H9 (cell line): ENCODE results near the gene NTSR1. TPM values are rescaled to one million over a fixed set of nuclear protein-coding genes. Genes with fewer than 3 reads are reported as not detected.

ENCODE experiments used
- DNase-seq: peaks from one replicate; pipeline ENCODE4 v3.0.0-alpha.2; 2017
- H2AFZ ChIP-seq: one replicate; pipeline ENCODE4 v1.6.1; 2013; ENCODE audit warnings: mild to moderate bottlenecking, low read length, control low read depth, moderate library complexity
- H2AK5ac ChIP-seq: 2 replicates; pipeline ENCODE4 v1.6.1; 2013; ENCODE audit warnings: low read length, control low read depth, mixed read lengths; ENCODE audit not compliant: insufficient read length
- H2BK120ac ChIP-seq: one replicate; pipeline ENCODE4 v1.6.1; 2013; ENCODE audit warnings: low read depth, mild to moderate bottlenecking, low read length, control low read depth, inconsistent platforms; ENCODE audit not compliant: poor library complexity, severe bottlenecking
- H2BK12ac ChIP-seq: 2 replicates; pipeline ENCODE4 v1.6.1; 2013; ENCODE audit warnings: low read length, control low read depth, mixed read lengths, low read depth; ENCODE audit not compliant: insufficient read length
- H2BK15ac ChIP-seq: 2 replicates; pipeline ENCODE4 v1.6.1; 2013; ENCODE audit warnings: low read depth, low read length, control low read depth
- H2BK20ac ChIP-seq: one replicate; pipeline ENCODE4 v1.6.1; 2013; ENCODE audit warnings: low read depth, mild to moderate bottlenecking, low read length, control low read depth, inconsistent platforms; ENCODE audit not compliant: poor library complexity, severe bottlenecking
- H2BK5ac ChIP-seq: 2 replicates; pipeline ENCODE4 v1.6.1; 2013; ENCODE audit warnings: low read length, control low read depth, mixed read lengths; ENCODE audit not compliant: insufficient read length
- H3K14ac ChIP-seq: 2 replicates; pipeline ENCODE4 v1.6.1; 2013; ENCODE audit warnings: low read length, control low read depth; ENCODE audit not compliant: insufficient read depth
- H3K18ac ChIP-seq: 2 replicates; pipeline ENCODE4 v1.6.1; 2013; ENCODE audit warnings: low read depth, mild to moderate bottlenecking, mixed read lengths, low read length, control low read depth; ENCODE audit not compliant: insufficient read length
- H3K23ac ChIP-seq: 2 replicates; pipeline ENCODE4 v1.6.1; 2013; ENCODE audit warnings: low read length, control low read depth, mixed read lengths, low read depth; ENCODE audit not compliant: insufficient read length
- H3K23me2 ChIP-seq: 2 replicates; pipeline ENCODE4 v1.6.1; 2013; ENCODE audit warnings: low read depth, mild to moderate bottlenecking, mixed read lengths, low read length, control low read depth; ENCODE audit not compliant: insufficient read length, poor library complexity, severe bottlenecking
- H3K27ac ChIP-seq: 2 replicates; pipeline ENCODE4 v1.5.1; 2013; ENCODE audit warnings: low read length, control low read depth, mixed read lengths, low read depth; ENCODE audit not compliant: insufficient read length
- H3K27me3 ChIP-seq: 2 replicates; pipeline ENCODE4 v1.6.1; 2013; ENCODE audit warnings: low read length, control low read depth, inconsistent platforms; ENCODE audit not compliant: insufficient read depth
- H3K4ac ChIP-seq: 2 replicates; pipeline ENCODE4 v1.6.1; 2013; ENCODE audit warnings: low read depth, mild to moderate bottlenecking, control low read depth, inconsistent platforms, low read length, moderate library complexity
- H3K4me1 ChIP-seq: 2 replicates; pipeline ENCODE4 v1.6.1; 2013; ENCODE audit warnings: low read length, control low read depth, inconsistent platforms; ENCODE audit not compliant: insufficient read depth
- H3K4me2 ChIP-seq: 2 replicates; pipeline ENCODE4 v1.6.1; 2013; ENCODE audit warnings: low read length, control low read depth, mixed read lengths; ENCODE audit not compliant: insufficient read length, insufficient read depth
- H3K56ac ChIP-seq: 2 replicates; pipeline ENCODE4 v1.6.1; 2013; ENCODE audit warnings: low read depth, mild to moderate bottlenecking, mixed read lengths, low read length, control low read depth; ENCODE audit not compliant: insufficient read length
- H3K79me1 ChIP-seq: 2 replicates; pipeline ENCODE4 v1.6.1; 2013; ENCODE audit warnings: low read depth, mild to moderate bottlenecking, moderate library complexity, low read length, control low read depth, inconsistent platforms; ENCODE audit not compliant: insufficient read depth, poor library complexity, severe bottlenecking
- H3K79me2 ChIP-seq: 2 replicates; pipeline ENCODE4 v1.6.1; 2013; ENCODE audit warnings: low read length, control low read depth, inconsistent platforms; ENCODE audit not compliant: insufficient read depth
- H3K9ac ChIP-seq: 2 replicates; pipeline ENCODE4 v1.6.1; 2013; ENCODE audit warnings: low read length, control low read depth, mixed read lengths; ENCODE audit not compliant: insufficient read length; ENCODE audit errors: extremely low read depth
- H3K9me3 ChIP-seq: one replicate; pipeline ENCODE4 v1.6.1; 2013; ENCODE audit warnings: low read depth, low read length, inconsistent platforms; ENCODE audit not compliant: control insufficient read depth
- H3T11ph ChIP-seq: one replicate; pipeline ENCODE4 v1.6.1; 2013; ENCODE audit warnings: mild to moderate bottlenecking, low read length, control low read depth, inconsistent platforms
- H4K20me1 ChIP-seq: one replicate; pipeline ENCODE4 v1.6.1; 2013; ENCODE audit not compliant: control insufficient read depth, insufficient read length, insufficient read depth
- H4K5ac ChIP-seq: 2 replicates; pipeline ENCODE4 v1.6.1; 2013; ENCODE audit warnings: low read depth, mild to moderate bottlenecking, mixed read lengths, low read length, control low read depth; ENCODE audit not compliant: insufficient read length
- H4K8ac ChIP-seq: replicated peaks from 2 replicates; pipeline ENCODE4 v1.6.1; 2013; ENCODE audit warnings: low read length, control low read depth, mixed read lengths, low read depth; ENCODE audit not compliant: insufficient read length
- H4K91ac ChIP-seq: 2 replicates; pipeline ENCODE4 v1.6.1; 2013; ENCODE audit warnings: low read depth, mild to moderate bottlenecking, moderate library complexity, mixed read lengths, low read length, control low read depth; ENCODE audit not compliant: insufficient read length
- H3K27ac Mint-ChIP-seq, 3 experiments: 2 replicates in 2 of 3; 3 replicates in 1 of 3; pipeline ENCODE4 v1.8.0; 2020 to 2021; ENCODE audit warnings: mixed read lengths in 3 of 3, mild to moderate bottlenecking in 1 of 3, moderate library complexity in 1 of 3
- H3K27me3 Mint-ChIP-seq: 2 replicates; pipeline ENCODE4 v1.8.0; 2021; ENCODE audit warnings: low read depth, mild to moderate bottlenecking, moderate library complexity, mixed read lengths
- H3K36me3 Mint-ChIP-seq, 3 experiments: 2 replicates in 2 of 3; 3 replicates in 1 of 3; pipeline ENCODE4 v1.8.0; 2020 to 2021; ENCODE audit warnings: low read depth in 3 of 3, mixed read lengths in 3 of 3; ENCODE audit not compliant: insufficient read depth in 1 of 3
- H3K4me1 Mint-ChIP-seq, 2 experiments: 2 replicates each; pipeline ENCODE4 v1.8.0; 2020; ENCODE audit warnings: mixed read lengths in 2 of 2
- H3K4me3 Mint-ChIP-seq, 2 experiments: 2 replicates in 1 of 2; 3 replicates in 1 of 2; pipeline ENCODE4 v1.8.0; 2020 to 2021; ENCODE audit warnings: mild to moderate bottlenecking in 2 of 2, mixed read lengths in 2 of 2, moderate library complexity in 1 of 2
- H3K9me3 Mint-ChIP-seq, 2 experiments: 2 replicates in 1 of 2; 3 replicates in 1 of 2; pipeline ENCODE4 v1.8.0; 2020; ENCODE audit warnings: mild to moderate bottlenecking in 2 of 2, mixed read lengths in 2 of 2, moderate library complexity in 1 of 2
- CTCF ChIP-seq: fragments of 200-600 bp; sonication (generic); conservative IDR thresholded peaks from 3 replicates; pipeline ENCODE4 v1.8.0; 2021; ENCODE audit warnings: antibody characterized with exemption, mild to moderate bottlenecking
- WGBS: extraction: QIAGEN DNeasy Blood & Tissue Kit; methylation state at CpG from one replicate; pipeline ENCODE4 v1.1.7; 2013; ENCODE audit warnings: missing lambda C conversion rate, low lambda C conversion rate, mixed read lengths; ENCODE audit not compliant: insufficient read length; ENCODE audit errors: extremely low coverage; 5-methylcytosine and 5-hydroxymethylcytosine counted together
- total RNA-seq: library from RNA; stranded (reverse); gene quantifications from 2 replicates; pipeline ENCODE4 v1.2.1, GENCODE V29; 2021

The NTSR1 gene
- total RNA-seq, 1 experiment from 2014 or later: 0.11 TPM

DNA sequence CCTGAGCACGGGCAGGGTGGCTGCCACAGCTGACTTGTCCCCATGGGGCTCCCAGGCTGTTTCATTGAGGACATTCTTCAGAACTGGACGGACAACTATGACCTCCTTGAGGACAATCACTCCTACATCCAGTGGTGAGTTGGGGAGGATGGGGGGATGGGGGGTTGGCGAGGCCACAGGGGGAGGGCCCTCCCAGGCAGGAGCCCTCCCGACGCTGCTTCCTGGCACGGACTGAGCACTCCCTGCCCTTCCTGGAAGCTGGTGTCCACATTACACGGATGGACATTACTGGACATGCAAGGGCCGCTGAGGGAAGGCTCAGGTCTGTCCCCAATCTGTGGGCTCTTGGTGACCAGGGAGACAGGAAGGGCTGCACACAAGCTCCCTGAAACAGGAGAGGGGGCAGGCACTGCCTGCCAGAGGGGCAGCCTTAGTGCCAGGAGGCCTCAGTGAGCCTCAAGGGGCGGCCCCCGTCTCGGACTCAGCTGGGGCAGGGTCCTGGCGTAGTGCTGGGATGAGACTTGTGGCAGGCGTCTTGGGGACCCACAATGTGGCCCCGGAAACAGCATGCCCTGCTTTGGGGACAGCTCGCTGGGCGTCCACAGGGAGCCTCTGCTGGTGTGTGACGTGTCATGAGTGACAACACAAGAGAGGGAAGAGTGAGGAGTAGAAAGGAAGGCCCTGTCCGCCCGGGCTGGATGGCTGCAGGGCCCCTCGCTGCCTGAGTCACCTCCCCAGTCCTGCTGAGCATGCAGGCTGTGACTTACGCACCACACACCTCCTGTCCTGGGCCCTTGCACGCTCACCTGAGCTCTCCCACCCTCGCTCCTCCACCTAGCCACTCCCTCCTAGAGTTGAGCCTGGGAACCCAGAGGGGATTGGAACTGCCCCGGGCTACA, 101.1 kb downstream of the NTSR1 start:
- no CpG with 5 or more reads among the region's 24 CpGs for WGBS
- Histone ChIP-seq H4K20me1 (no peaks in the 10 kb centered on the region), H3K4me1 (no peaks in the 10 kb centered on the region; the same call in 1 of the 2 replicates), H3K23me2 (no peaks in the 10 kb centered on the region), H3K27ac (no peak overlapping the region), H3K4ac (no peak overlapping the region), H3K4me2 (no peak overlapping the region), H3K18ac (no peak overlapping the region), H3K14ac (no peak overlapping the region), H3K56ac (no peak overlapping the region), H4K5ac (no peak overlapping the region), H3K9ac (no peak overlapping the region), H2AFZ (no peak overlapping the region), H3T11ph (no peak overlapping the region), H3K79me1 (no peaks in the 10 kb centered on the region), H3K27me3 (no peaks in the 10 kb centered on the region), H2BK120ac (no peak overlapping the region), H2BK15ac (no peak overlapping the region), H3K23ac (no peak overlapping the region), H2BK20ac (no peak overlapping the region), H4K8ac (no peak overlapping the region), H3K9me3 (no peaks in the 10 kb centered on the region), H3K79me2 (no peaks in the 10 kb centered on the region), H4K91ac (no peak overlapping the region), H2AK5ac (no peak overlapping the region), H2BK12ac (no peak overlapping the region), H2BK5ac (no peak overlapping the region)
- no peak overlapping the region for H3K27ac Mint-ChIP-seq
- DNase-seq: no peak
- H3K36me3 Mint-ChIP-seq: peaks cover 4 to 28% (median 27%) of the 10 kb centered on the region in 3 experiments
- no peaks in the 10 kb centered on the region for H3K9me3 Mint-ChIP-seq
- H3K4me3 Mint-ChIP-seq: no peak overlapping the region
- H3K27me3 Mint-ChIP-seq: no peaks in the 10 kb centered on the region
- no peak for TF ChIP-seq CTCF
- H3K4me1 Mint-ChIP-seq: peaks cover 6 to 11% of the 10 kb centered on the region in 2 experiments
